LNCAP (cell line): ENCODE data around the gene KYNU.

Source experiments
- CTCF ChIP-seq: fragments of 450-650 bp; IDR thresholded peaks from 2 replicates; pipeline ENCODE4 v1.5.1; 2017; ENCODE audit warnings: mild to moderate bottlenecking

The KYNU gene

GRCh38 chr2:142974288-142975024 lies 97.0 kb downstream of the KYNU start:
- TF ChIP-seq CTCF, result no peak

GRCh38 chr2:142975239-142975638 lies 97.8 kb downstream of the KYNU start:
- TF ChIP-seq CTCF, result no peak

- TF ChIP-seq CTCF, result peak; percentile 52; the same call in 1 of the 2 replicates
Observed at GRCh38 chr2:142980246-142981068, 103.0 kb downstream of the KYNU start.

- TF ChIP-seq CTCF, result no peak
Observed at GRCh38 chr2:142981069-142981378, 103.6 kb downstream of the KYNU start.

- TF ChIP-seq CTCF, result no peak
Observed at GRCh38 chr2:142981756-142982155, 104.3 kb downstream of the KYNU start.

GRCh38 chr2:142983174-142983573 lies 105.7 kb downstream of the KYNU start:
- TF ChIP-seq CTCF, result no peak

- no peak for TF ChIP-seq CTCF
Observed at GRCh38 chr2:142984657-142985056, 107.2 kb downstream of the KYNU start.
